ENCODE measurements around the gene RAB37. TPM values are rescaled to one million over a fixed set of nuclear protein-coding genes. Genes with fewer than 3 reads are reported as not detected.

RAB37 gene
- total and polyA plus RNA-seq, 4 experiments from 2014 or later = 23.2 to 52.3 (median 36.8) TPM

GRCh38 chr17:74754832-74755231 lies 17.8 kb downstream of the RAB37 start:
- H3K27ac Mint-ChIP-seq = peak overlapping the region; percentile 57 to 89 (median 80)
- no peak overlapping the region for H3K4me3 ChIP-seq (ENCODE audit: low read length in 2 of 2)
- H3K27ac ChIP-seq (ENCODE audit: low read depth, low read length) = peak overlapping the region; percentile 44
- H3K27me3 Mint-ChIP-seq = no peaks in the 10 kb centered on the region
- H3K9me3 Mint-ChIP-seq = no peaks in the 10 kb centered on the region
- peaks cover 9% of the 10 kb centered on the region for H3K36me3 ChIP-seq (ENCODE audit: insufficient read depth, low read length)
- POLR2A ChIA-PET (ENCODE audit: partially characterized antibody) = interaction anchor here (0.7 to 20.4 kb wide), 6 partner anchors 9 to 97 kb away, joined by 5 to 489 read pairs (median 8); partner anchors contain the start of gene NAT9
- CTCF ChIA-PET (ENCODE audit: partially characterized antibody) = interaction anchor here (0.6 to 9.4 kb wide), 7 partner anchors 9 to 84 kb away, joined by 3 to 128 read pairs (median 31); partner anchors contain the start of genes NAT9 and RAB37
- intact Hi-C loops (cut with micrococcal nuclease) = no loop called here
- H3K4me3 Mint-ChIP-seq = peak overlapping the region in 7 of 8 donors; percentile 47 to 99 (median 90)
- H3K27me3 ChIP-seq (ENCODE audit: insufficient read depth, low read length) = no peaks in the 10 kb centered on the region
- peaks cover 91% of the 10 kb centered on the region for H3K4me1 ChIP-seq (ENCODE audit: insufficient read depth, low read length)
- no peak for DNase-seq
- peaks cover 58 to 97% (median 74%) of the 10 kb centered on the region in 4 donors for H3K4me1 Mint-ChIP-seq
- peaks cover 27 to 56% of the 10 kb centered on the region in 2 donors for H3K36me3 Mint-ChIP-seq
- no peaks in the 10 kb centered on the region for H3K9me3 ChIP-seq (ENCODE audit: control insufficient read depth in 1 of 2, low read length in 2 of 2)

- POLR2A ChIA-PET (ENCODE audit: partially characterized antibody) = interaction anchor here (2.0 to 20.4 kb wide), 3 partner anchors 10 to 18 kb away, joined by 12 to 489 read pairs (median 12); partner anchors contain the start of gene NAT9
- Mint-ChIP-seq H3K36me3 (peaks cover 22 to 50% of the 10 kb centered on the region in 2 donors), H3K4me3 (peak overlapping the region; percentile 26 to 99 (median 76)), H3K4me1 (peaks cover 61 to 97% (median 81%) of the 10 kb centered on the region in 4 donors), H3K27me3 (no peaks in the 10 kb centered on the region), H3K27ac (peak overlapping the region in 6 of 7 donors; percentile 57 to 82 (median 77)), H3K9me3 (no peaks in the 10 kb centered on the region)
- intact Hi-C loops (cut with micrococcal nuclease) = no loop called here
- Histone ChIP-seq H3K27ac (ENCODE audit: low read depth, low read length) (peak overlapping the region; percentile 44), H3K36me3 (ENCODE audit: insufficient read depth, low read length) (peaks cover 9% of the 10 kb centered on the region), H3K27me3 (ENCODE audit: insufficient read depth, low read length) (no peaks in the 10 kb centered on the region), H3K9me3 (ENCODE audit: control insufficient read depth in 1 of 2, low read length in 2 of 2) (no peaks in the 10 kb centered on the region), H3K4me1 (ENCODE audit: insufficient read depth, low read length) (peaks cover 98% of the 10 kb centered on the region), H3K4me3 (ENCODE audit: low read length in 2 of 2) (no peak overlapping the region)
- no peak for DNase-seq
- CTCF ChIA-PET (ENCODE audit: partially characterized antibody) = interaction anchor here (0.9 to 9.4 kb wide), 6 partner anchors 10 to 98 kb away, joined by 4 to 128 read pairs (median 40); partner anchors contain the start of genes NAT9 and RAB37
Measured at GRCh38 chr17:74755533-74755932, 18.5 kb downstream of the RAB37 start.

- Histone ChIP-seq H3K36me3 (ENCODE audit: insufficient read depth, low read length) (peaks cover 14% of the 10 kb centered on the region), H3K9me3 (ENCODE audit: control insufficient read depth in 1 of 2, low read length in 2 of 2) (no peaks in the 10 kb centered on the region), H3K4me1 (ENCODE audit: insufficient read depth, low read length) (peaks cover 100% of the 10 kb centered on the region), H3K27me3 (ENCODE audit: insufficient read depth, low read length) (no peaks in the 10 kb centered on the region), H3K4me3 (ENCODE audit: low read length in 2 of 2) (peak overlapping the region in 1 of 2 donors; percentile 1), H3K27ac (ENCODE audit: low read depth, low read length) (peak overlapping the region; percentile 65)
- no peaks in the 10 kb centered on the region for H3K27me3 Mint-ChIP-seq
- H3K4me1 Mint-ChIP-seq = peaks cover 57 to 98% (median 82%) of the 10 kb centered on the region in 4 donors
- H3K4me3 Mint-ChIP-seq = peak overlapping the region; percentile 31 to 90 (median 56)
- peaks cover 15 to 40% of the 10 kb centered on the region in 2 donors for H3K36me3 Mint-ChIP-seq
- no peak for DNase-seq
- CTCF ChIA-PET (ENCODE audit: partially characterized antibody) = interaction anchor here (0.8 to 9.4 kb wide), 7 partner anchors 6 to 34 kb away, joined by 4 to 128 read pairs (median 36); partner anchors contain the start of genes NAT9 and RAB37
- POLR2A ChIA-PET (ENCODE audit: partially characterized antibody) = interaction anchor here (0.7 to 20.4 kb wide), 2 partner anchors 14 to 17 kb away, joined by 3 to 489 read pairs; partner anchors contain the start of gene NAT9
- intact Hi-C loops (cut with micrococcal nuclease) = no loop called here
- H3K9me3 Mint-ChIP-seq = no peaks in the 10 kb centered on the region
- peak overlapping the region; percentile 67 to 93 (median 88) for H3K27ac Mint-ChIP-seq
Measured at GRCh38 chr17:74756891-74757290, 19.8 kb downstream of the RAB37 start.

GRCh38 chr17:74757502-74757901 lies 20.4 kb downstream of the RAB37 start:
- CTCF ChIA-PET (ENCODE audit: partially characterized antibody) = interaction anchor here (0.7 to 9.4 kb wide), 4 partner anchors 7 to 21 kb away, joined by 3 to 128 read pairs (median 55); partner anchors contain the start of gene RAB37
- H3K27me3 ChIP-seq (ENCODE audit: insufficient read depth, low read length) = no peaks in the 10 kb centered on the region
- intact Hi-C loops (cut with micrococcal nuclease) = no loop called here

GRCh38 chr17:74757931-74758847 lies 21.1 kb downstream of the RAB37 start:
- ChIA-PET POLR2A (ENCODE audit: partially characterized antibody) (interaction anchor here (1.1 to 20.4 kb wide), 6 partner anchors 9 to 115 kb away, joined by 3 to 489 read pairs (median 26); partner anchors contain the start of genes FDXR, NAT9, NHERF1 and RAB37), CTCF (ENCODE audit: partially characterized antibody) (interaction anchor here (0.7 to 9.4 kb wide), 10 partner anchors 8 to 103 kb away, joined by 3 to 128 read pairs (median 12); partner anchors contain the start of genes NAT9 and RAB37)
- peak in 1 of 5 donors; percentile 13 for DNase-seq
- H3K36me3 Mint-ChIP-seq = peaks cover 10 to 37% of the 10 kb centered on the region in 2 donors
- peak overlapping the region; percentile 82 to 93 (median 90) for H3K27ac Mint-ChIP-seq
- Histone ChIP-seq H3K36me3 (ENCODE audit: insufficient read depth, low read length) (peaks cover 16% of the 10 kb centered on the region), H3K9me3 (ENCODE audit: control insufficient read depth in 1 of 2, low read length in 2 of 2) (no peaks in the 10 kb centered on the region), H3K4me3 (ENCODE audit: low read length in 2 of 2) (peak overlapping the region in 1 of 2 donors; percentile 34), H3K4me1 (ENCODE audit: insufficient read depth, low read length) (peaks cover 99% of the 10 kb centered on the region), H3K27me3 (ENCODE audit: insufficient read depth, low read length) (no peaks in the 10 kb centered on the region), H3K27ac (ENCODE audit: low read depth, low read length) (peak overlapping the region; percentile 65)
- no peaks in the 10 kb centered on the region for H3K9me3 Mint-ChIP-seq
- H3K4me3 Mint-ChIP-seq = peak overlapping the region in 7 of 8 donors; percentile 65 to 90 (median 84)
- peaks cover 45 to 95% (median 74%) of the 10 kb centered on the region in 4 donors for H3K4me1 Mint-ChIP-seq
- intact Hi-C loops (cut with micrococcal nuclease) = no loop called here
- no peaks in the 10 kb centered on the region for H3K27me3 Mint-ChIP-seq

More at GRCh38 chr17:74757502-74757901, 20.4 kb downstream of the RAB37 start:
- H3K4me3 Mint-ChIP-seq = peak overlapping the region in 7 of 8 donors; percentile 35 to 90 (median 74)
- peaks cover 13 to 37% of the 10 kb centered on the region in 2 donors for H3K36me3 Mint-ChIP-seq
- H3K36me3 ChIP-seq (ENCODE audit: insufficient read depth, low read length) = peaks cover 14% of the 10 kb centered on the region
- H3K27me3 Mint-ChIP-seq = no peaks in the 10 kb centered on the region
- peaks cover 52 to 96% (median 77%) of the 10 kb centered on the region in 4 donors for H3K4me1 Mint-ChIP-seq
- POLR2A ChIA-PET (ENCODE audit: partially characterized antibody) = interaction anchor here (3.0 to 20.4 kb wide), 4 partner anchors 8 to 20 kb away, joined by 20 to 489 read pairs (median 125); partner anchors contain the start of genes NAT9, NHERF1 and RAB37
- peak overlapping the region; percentile 65 for H3K27ac ChIP-seq (ENCODE audit: low read depth, low read length)
- no peak for DNase-seq
- H3K27ac Mint-ChIP-seq = peak overlapping the region; percentile 59 to 93 (median 89)
- H3K9me3 Mint-ChIP-seq = no peaks in the 10 kb centered on the region
- H3K4me1 ChIP-seq (ENCODE audit: insufficient read depth, low read length) = peaks cover 99% of the 10 kb centered on the region
- H3K4me3 ChIP-seq (ENCODE audit: low read length in 2 of 2) = peak overlapping the region in 1 of 2 donors; percentile 34
- H3K9me3 ChIP-seq (ENCODE audit: control insufficient read depth in 1 of 2, low read length in 2 of 2) = no peaks in the 10 kb centered on the region

GRCh38 chr17:74758848-74759168 lies 21.8 kb downstream of the RAB37 start:
- H3K27me3 ChIP-seq (ENCODE audit: insufficient read depth, low read length) = no peaks in the 10 kb centered on the region
- peak overlapping the region; percentile 34 to 54 for H3K4me3 ChIP-seq (ENCODE audit: low read length in 2 of 2)
- intact Hi-C loops (cut with micrococcal nuclease) = loop anchor here (1.0 kb wide), 1 partner anchor 8 kb away; no protein-coding TSS in a partner anchor
- peaks cover 42 to 89% (median 68%) of the 10 kb centered on the region in 4 donors for H3K4me1 Mint-ChIP-seq
- H3K27ac ChIP-seq (ENCODE audit: low read depth, low read length) = peak overlapping the region; percentile 65
- ChIA-PET POLR2A (ENCODE audit: partially characterized antibody) (interaction anchor here (1.1 to 20.4 kb wide), 7 partner anchors 10 to 114 kb away, joined by 3 to 489 read pairs (median 20); partner anchors contain the start of genes FDXR, NAT9, NHERF1 and RAB37), CTCF (ENCODE audit: partially characterized antibody) (interaction anchor here (0.9 to 9.4 kb wide), 15 partner anchors 8 to 103 kb away, joined by 3 to 128 read pairs (median 10); partner anchors contain the start of genes NAT9 and RAB37)
- H3K36me3 Mint-ChIP-seq = peaks cover 10 to 33% of the 10 kb centered on the region in 2 donors
- H3K4me1 ChIP-seq (ENCODE audit: insufficient read depth, low read length) = peaks cover 99% of the 10 kb centered on the region
- H3K9me3 ChIP-seq (ENCODE audit: control insufficient read depth in 1 of 2, low read length in 2 of 2) = no peaks in the 10 kb centered on the region
- H3K4me3 Mint-ChIP-seq = peak overlapping the region; percentile 74 to 90 (median 84)
- DNase-seq = peak in 1 of 5 donors; percentile 56
- peak overlapping the region; percentile 84 to 93 (median 90) for H3K27ac Mint-ChIP-seq
- H3K36me3 ChIP-seq (ENCODE audit: insufficient read depth, low read length) = peaks cover 23% of the 10 kb centered on the region
- no peaks in the 10 kb centered on the region for H3K27me3 Mint-ChIP-seq
- H3K9me3 Mint-ChIP-seq = no peaks in the 10 kb centered on the region

All from CD4-positive, alpha-beta memory T cell (primary cell).